Keratinocyte (primary cell): Measurements from ENCODE around the gene PLPP1. TPM values are rescaled to one million over a fixed set of nuclear protein-coding genes. Genes with fewer than 3 reads are reported as not detected.

Experiments
- DNase-seq: peaks from one replicate; pipeline ENCODE4 v3.0.0-alpha.2; 2011; ENCODE audit warnings: low read depth, missing footprints, low spot score
- FAIRE-seq: peaks from 2 replicates; lab custom pipeline; 2011; peaks lifted over from hg19 to GRCh38; lab: Jason Lieb, UNC
- H2AFZ ChIP-seq: 2 replicates; pipeline ENCODE4 v1.6.0; 2012; ENCODE audit warnings: low read length, control low read depth, inconsistent platforms; ENCODE audit not compliant: control insufficient read depth
- H3K27ac ChIP-seq: 2 replicates; pipeline ENCODE4 v1.5.1; 2011; ENCODE audit warnings: low read length; ENCODE audit not compliant: control insufficient read depth, insufficient read depth
- H3K27me3 ChIP-seq: 3 replicates; pipeline ENCODE4 v1.6.0; 2011; ENCODE audit warnings: low read length; ENCODE audit not compliant: control insufficient read depth, insufficient read depth; ENCODE audit errors: extremely low read depth
- H3K36me3 ChIP-seq, 2 experiments: 2 replicates in 1 of 2; 3 replicates in 1 of 2; pipeline ENCODE4 v1.5.1; 2011; ENCODE audit warnings: low read length in 2 of 2, mild to moderate bottlenecking in 1 of 2; ENCODE audit not compliant: control insufficient read depth in 2 of 2, insufficient read depth in 2 of 2; ENCODE audit errors: extremely low read depth in 1 of 2
- H3K4me1 ChIP-seq: 3 replicates; pipeline ENCODE4 v1.5.1; 2011; ENCODE audit warnings: low read length; ENCODE audit not compliant: control insufficient read depth, insufficient read depth; ENCODE audit errors: extremely low read depth
- H3K4me2 ChIP-seq: 3 replicates; pipeline ENCODE4 v1.6.0; 2011; ENCODE audit warnings: low read depth, low read length; ENCODE audit not compliant: control insufficient read depth, insufficient read depth; ENCODE audit errors: extremely low read depth
- H3K4me3 ChIP-seq, 3 experiments: fragments of 200-600 bp in 1 of 3; sonication (generic) in 1 of 3; 2 replicates in 2 of 3; 3 replicates in 1 of 3; pipeline ENCODE4 v1.5.1; 2011 to 2016; ENCODE audit warnings: low read length in 3 of 3, mild to moderate bottlenecking in 3 of 3, control low read depth in 2 of 3, inconsistent platforms in 1 of 3, low read depth in 1 of 3, mixed read lengths in 1 of 3, mixed run types in 1 of 3, moderate library complexity in 1 of 3; ENCODE audit not compliant: control insufficient read depth in 2 of 3, insufficient read depth in 2 of 3; ENCODE audit errors: extremely low read depth in 1 of 3
- H3K79me2 ChIP-seq: 2 replicates; pipeline ENCODE4 v1.6.0; 2012; ENCODE audit warnings: low read length; ENCODE audit not compliant: control insufficient read depth, insufficient read depth
- H3K9ac ChIP-seq: 3 replicates; pipeline ENCODE4 v1.6.0; 2011; ENCODE audit warnings: low read length; ENCODE audit not compliant: control insufficient read depth, insufficient read depth; ENCODE audit errors: extremely low read depth
- H3K9me1 ChIP-seq: 3 replicates; pipeline ENCODE4 v1.6.0; 2011; ENCODE audit warnings: low read length; ENCODE audit not compliant: control insufficient read depth, insufficient read depth; ENCODE audit errors: extremely low read depth
- H3K9me3 ChIP-seq: 2 replicates; pipeline ENCODE4 v1.5.1; 2012; ENCODE audit warnings: low read depth, low read length; ENCODE audit not compliant: control insufficient read depth
- H4K20me1 ChIP-seq: 3 replicates; pipeline ENCODE4 v1.6.0; 2011; ENCODE audit warnings: low read length; ENCODE audit not compliant: control insufficient read depth, insufficient read depth; ENCODE audit errors: extremely low read depth
- EZH2 ChIP-seq: IDR thresholded peaks from one replicate; pipeline ENCODE4 v1.6.1; 2012; ENCODE audit warnings: inconsistent platforms, mild to moderate bottlenecking, low read length, moderate library complexity
- dilution Hi-C: fragments of 300-500 bp; cut with MboI; formaldehyde crosslinking; loops from one replicate; pipeline ENCODE4 v1.7.0; 2020; ENCODE audit warnings: low sequenced_read_pairs; ENCODE audit not compliant: extremely low pct_ligation_motif_present
- polyA plus RNA-seq, 5 experiments: library from polyadenylated mRNA; depleted of rRNA in 3 of 5; stranded (reverse) in 3 of 5; stranded (forward) in 1 of 5; unstranded in 1 of 5; fragments of >200 nt; gene quantifications; 1 replicate in 1 of 5; 2 replicates in 3 of 5; 3 replicates in 1 of 5; pipeline versions ENCODE4 v1.2.1 to v1.2.3, GENCODE V29; 2011 to 2012; ENCODE audit warnings: missing spikeins in 2 of 5, low read depth in 1 of 5, low replicate concordance in 1 of 5
- TF ChIP-seq, protein P1 (sequence below), 3 experiments: IDR thresholded peaks in 1 of 3; conservative IDR thresholded peaks in 1 of 3; optimal IDR thresholded peaks in 1 of 3; 2 replicates in 2 of 3; 3 replicates in 1 of 3; pipeline versions ENCODE3 to v1.5.1; 2011; ENCODE audit warnings: low read length in 3 of 3, mild to moderate bottlenecking in 3 of 3, moderate library complexity in 2 of 3, control low read depth in 1 of 3, inconsistent platforms in 1 of 3; ENCODE audit not compliant: insufficient read depth in 2 of 3; ENCODE audit errors: extremely low read depth in 1 of 3

The PLPP1 gene
- polyA plus RNA-seq, 1 donor (not counting 4 experiments of a cell fraction or from before 2014, with no cell fraction given): 13.2 TPM

DNA sequence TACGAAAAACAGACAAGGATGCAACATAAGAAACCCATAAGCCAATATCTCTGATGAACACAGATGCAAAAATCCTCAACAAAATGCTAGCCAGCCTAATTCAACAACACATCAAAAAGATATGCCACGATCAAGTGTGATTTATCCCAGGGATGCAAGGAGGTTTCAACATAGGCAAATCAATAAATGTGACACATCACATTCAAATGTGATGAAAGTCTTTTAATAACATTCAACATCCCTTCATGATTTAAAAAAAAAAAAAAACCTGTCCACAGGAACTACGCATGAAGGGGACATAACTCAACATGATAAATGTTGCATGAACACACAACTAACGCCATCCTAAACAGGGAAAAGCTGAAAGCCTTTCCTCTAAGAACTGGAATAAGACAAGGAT, 102.2 kb downstream of the PLPP1 start:
- H3K4me1 ChIP-seq: peaks cover 5% of the 10 kb centered on the region
- dilution Hi-C loops: no loop called here
- H3K36me3 ChIP-seq: peaks cover 0 to 7% of the 10 kb centered on the region in 2 experiments
- no peak overlapping the region for H3K4me2 ChIP-seq
- no peaks in the 10 kb centered on the region for H3K9me1 ChIP-seq
- TF ChIP-seq EZH2: no peak
- TF ChIP-seq, protein P1, sequence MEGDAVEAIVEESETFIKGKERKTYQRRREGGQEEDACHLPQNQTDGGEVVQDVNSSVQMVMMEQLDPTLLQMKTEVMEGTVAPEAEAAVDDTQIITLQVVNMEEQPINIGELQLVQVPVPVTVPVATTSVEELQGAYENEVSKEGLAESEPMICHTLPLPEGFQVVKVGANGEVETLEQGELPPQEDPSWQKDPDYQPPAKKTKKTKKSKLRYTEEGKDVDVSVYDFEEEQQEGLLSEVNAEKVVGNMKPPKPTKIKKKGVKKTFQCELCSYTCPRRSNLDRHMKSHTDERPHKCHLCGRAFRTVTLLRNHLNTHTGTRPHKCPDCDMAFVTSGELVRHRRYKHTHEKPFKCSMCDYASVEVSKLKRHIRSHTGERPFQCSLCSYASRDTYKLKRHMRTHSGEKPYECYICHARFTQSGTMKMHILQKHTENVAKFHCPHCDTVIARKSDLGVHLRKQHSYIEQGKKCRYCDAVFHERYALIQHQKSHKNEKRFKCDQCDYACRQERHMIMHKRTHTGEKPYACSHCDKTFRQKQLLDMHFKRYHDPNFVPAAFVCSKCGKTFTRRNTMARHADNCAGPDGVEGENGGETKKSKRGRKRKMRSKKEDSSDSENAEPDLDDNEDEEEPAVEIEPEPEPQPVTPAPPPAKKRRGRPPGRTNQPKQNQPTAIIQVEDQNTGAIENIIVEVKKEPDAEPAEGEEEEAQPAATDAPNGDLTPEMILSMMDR (optimal IDR thresholded peaks at IDR 0.05 in 1 of 3, IDR thresholded peaks at IDR 0.05 in 1 of 3, conservative IDR thresholded peaks at IDR 0.05 in 1 of 3; ENCODE audit: extremely low read depth in 1 of 3, insufficient read depth in 2 of 3, low read length in 3 of 3): no peak
- no peak overlapping the region for H3K27ac ChIP-seq
- H3K4me3 ChIP-seq: no peak overlapping the region
- no peaks in the 10 kb centered on the region for H3K9me3 ChIP-seq
- no peaks in the 10 kb centered on the region for H3K79me2 ChIP-seq
- no peak overlapping the region for H3K9ac ChIP-seq
- H4K20me1 ChIP-seq: no peaks in the 10 kb centered on the region
- DNase-seq (no peak), FAIRE-seq (no peak)
- H3K27me3 ChIP-seq: no peaks in the 10 kb centered on the region
- no peak overlapping the region for H2AFZ ChIP-seq

DNA sequence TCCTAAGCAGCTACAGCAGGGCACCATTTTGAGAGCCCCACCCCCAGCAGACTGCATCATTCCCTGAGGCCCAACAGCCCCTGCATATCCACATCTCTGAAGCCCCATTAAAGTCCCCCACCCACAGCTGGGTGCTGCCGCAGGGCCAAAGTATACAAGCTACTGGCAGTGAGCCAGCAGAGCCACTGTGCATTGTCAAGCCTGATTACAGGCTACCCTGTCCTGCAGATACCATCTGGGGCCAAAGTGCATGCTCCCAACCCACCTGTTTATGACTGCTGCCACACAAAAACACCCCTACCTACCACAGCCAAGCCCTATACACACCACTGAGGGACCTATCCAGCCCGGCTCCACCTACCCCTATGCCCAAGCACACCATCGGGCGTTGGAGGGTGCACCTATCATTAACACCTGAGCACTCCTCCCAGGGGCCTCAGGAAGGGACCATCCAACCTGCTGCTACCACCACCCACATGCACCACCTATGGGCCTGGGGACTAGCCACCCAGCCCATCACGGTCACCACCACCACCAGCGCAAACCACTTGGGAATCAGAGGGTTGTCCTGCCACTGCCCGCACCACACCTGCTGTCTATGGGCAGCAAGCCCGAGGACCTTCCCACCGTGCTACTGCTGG, 105.0 kb downstream of the PLPP1 start:
- Histone ChIP-seq H3K9me1 (no peaks in the 10 kb centered on the region), H3K27ac (no peak overlapping the region), H3K4me3 (no peak overlapping the region), H3K27me3 (no peaks in the 10 kb centered on the region), H3K4me2 (no peak overlapping the region), H3K9ac (no peak overlapping the region), H3K36me3 (peaks cover 4 to 9% of the 10 kb centered on the region in 2 experiments), H3K79me2 (no peaks in the 10 kb centered on the region), H3K9me3 (no peaks in the 10 kb centered on the region), H3K4me1 (no peaks in the 10 kb centered on the region), H4K20me1 (no peaks in the 10 kb centered on the region), H2AFZ (no peak overlapping the region)
- dilution Hi-C loops: no loop called here
- no peak for TF ChIP-seq EZH2
- TF ChIP-seq, protein P1 (optimal IDR thresholded peaks at IDR 0.05 in 1 of 3, IDR thresholded peaks at IDR 0.05 in 1 of 3, conservative IDR thresholded peaks at IDR 0.05 in 1 of 3; ENCODE audit: extremely low read depth in 1 of 3, insufficient read depth in 2 of 3, low read length in 3 of 3): no peak
- FAIRE-seq (no peak), DNase-seq (no peak)
